Lower lobe of right lung (tissue), 2 donors: ENCODE results near the gene NMUR1. TPM values are rescaled to one million over a fixed set of nuclear protein-coding genes. Genes with fewer than 3 reads are reported as not detected.
"Not testable (repeated sequence)": the region's sequence is repeated elsewhere in the genome, so short reads cannot be mapped to it uniquely, and the experiment has no call there.

Source experiments
- ATAC-seq, 2 donors: fragments of 200-7000 bp; cut with Tn5 transposase; one replicate each; pipeline ENCODE4 v1.9.1; 2020 to 2022; ENCODE audit warnings: mild to moderate bottlenecking in 2 of 2, moderate library complexity in 2 of 2
- DNase-seq: peaks from one replicate; pipeline ENCODE4 v3.0.0-alpha.2; 2020
- H3K27ac ChIP-seq: fragments of 200-600 bp; one replicate; pipeline ENCODE4 v1.8.0; 2022
- H3K27me3 ChIP-seq: fragments of 200-600 bp; one replicate; pipeline ENCODE4 v1.8.0; 2022; ENCODE audit warnings: low read depth
- H3K36me3 ChIP-seq: fragments of 200-600 bp; one replicate; pipeline ENCODE4 v1.8.0; 2022; ENCODE audit warnings: mild to moderate bottlenecking
- H3K4me1 ChIP-seq: fragments of 200-600 bp; one replicate; pipeline ENCODE4 v1.8.0; 2022
- H3K4me3 ChIP-seq: fragments of 200-600 bp; one replicate; pipeline ENCODE4 v1.8.0; 2022; ENCODE audit warnings: mild to moderate bottlenecking
- H3K9me3 ChIP-seq: fragments of 200-600 bp; one replicate; pipeline ENCODE4 v1.8.0; 2022
- CTCF ChIP-seq: fragments of 200-600 bp; IDR thresholded peaks from one replicate; pipeline ENCODE4 v1.8.0; 2022; ENCODE audit warnings: antibody characterized with exemption, mild to moderate bottlenecking
- intact Hi-C: fragments of 100-400 bp; cut with DNase I; formaldehyde crosslinking; loops from one replicate; pipeline ENCODE4 v1.11.0; 2022
- long read RNA-seq: library from polyadenylated mRNA; unstranded; transcript quantifications from one replicate; pipeline ENCODE4 v2.0.0, GENCODE V29; 2021
- total RNA-seq: library from RNA; stranded (reverse); fragmentation: NEBNext Ultra II Directional; extraction: Animal tissue kit (Norgen Biotek cat#: 25700); gene quantifications from one replicate; pipeline ENCODE4 v1.2.1, GENCODE V29; 2021
- donor health status: DM: no; HTN: yes; CAD: no; lungs with severe emphysema.

Gene NMUR1
- total RNA-seq: 4.4 TPM
- long read RNA-seq, transcript NMUR1-201 (3 exons, 3,298 nt): major isoform, 7 of 19 reads
- long read RNA-seq, partial matches to known transcripts: 11 of 19 reads
- long read RNA-seq, other reads (novel, unspliced or antisense): 1 of 19 reads

- peaks cover 21% of the 10 kb centered on the region for H3K4me1 ChIP-seq
- peak within 1 kb of the TSS; percentile 71 for H3K27ac ChIP-seq
- peak; percentile 87 for TF ChIP-seq CTCF
- ATAC-seq: peak; percentile 86 to 90
- H3K4me3 ChIP-seq: peak within 1 kb of the TSS; percentile 60
- no peaks in the 10 kb centered on the region for H3K36me3 ChIP-seq
- intact Hi-C loops: no loop called here
- peaks cover 12% of the 10 kb centered on the region for H3K27me3 ChIP-seq
- peak; percentile 79 for DNase-seq
- no peaks in the 10 kb centered on the region for H3K9me3 ChIP-seq
Observed at GRCh38 chr2:231530099-231531011, at the start of gene NMUR1. TSS of gene NMUR1 (minus strand) at chr2:231530445. CDS start at chr2:231530361, 84 bp downstream.

GRCh38 chr2:231579560-231579959 lies 49.3 kb upstream of the NMUR1 start:
- intact Hi-C loops: no loop called here
- Histone ChIP-seq H3K36me3 (no peaks in the 10 kb centered on the region), H3K4me3 (no peak overlapping the region), H3K9me3 (no peaks in the 10 kb centered on the region), H3K27me3 (no peaks in the 10 kb centered on the region), H3K27ac (no peak overlapping the region), H3K4me1 (no peaks in the 10 kb centered on the region)
- no peak for TF ChIP-seq CTCF
- ATAC-seq (no peak), DNase-seq (no peak)

GRCh38 chr2:231578655-231579054 lies 48.4 kb upstream of the NMUR1 start:
- H3K4me3 ChIP-seq, ATAC-seq, H3K4me1 ChIP-seq, H3K36me3 ChIP-seq, H3K9me3 ChIP-seq, DNase-seq, intact Hi-C loops, H3K27me3 ChIP-seq, H3K27ac ChIP-seq: not testable (repeated sequence)

GRCh38 chr2:231576465-231576864 lies 46.2 kb upstream of the NMUR1 start:
- DNase-seq (peak; percentile 17), ATAC-seq (no peak)
- no peak for TF ChIP-seq CTCF
- no peaks in the 10 kb centered on the region for H3K36me3 ChIP-seq
- no peak overlapping the region for H3K4me3 ChIP-seq
- intact Hi-C loops: no loop called here
- H3K27me3 ChIP-seq: no peaks in the 10 kb centered on the region
- no peak overlapping the region for H3K27ac ChIP-seq
- no peaks in the 10 kb centered on the region for H3K9me3 ChIP-seq
- no peaks in the 10 kb centered on the region for H3K4me1 ChIP-seq

GRCh38 chr2:231575612-231576256 lies 45.5 kb upstream of the NMUR1 start:
- ATAC-seq (no peak), DNase-seq (peak; percentile 16)
- intact Hi-C loops: no loop called here
- Histone ChIP-seq H3K36me3 (no peaks in the 10 kb centered on the region), H3K27me3 (no peaks in the 10 kb centered on the region), H3K9me3 (no peaks in the 10 kb centered on the region), H3K4me1 (no peaks in the 10 kb centered on the region), H3K4me3 (no peak overlapping the region), H3K27ac (no peak overlapping the region)
- no peak for TF ChIP-seq CTCF
